ENCODE measurements around the gene CALN1.

DNA sequence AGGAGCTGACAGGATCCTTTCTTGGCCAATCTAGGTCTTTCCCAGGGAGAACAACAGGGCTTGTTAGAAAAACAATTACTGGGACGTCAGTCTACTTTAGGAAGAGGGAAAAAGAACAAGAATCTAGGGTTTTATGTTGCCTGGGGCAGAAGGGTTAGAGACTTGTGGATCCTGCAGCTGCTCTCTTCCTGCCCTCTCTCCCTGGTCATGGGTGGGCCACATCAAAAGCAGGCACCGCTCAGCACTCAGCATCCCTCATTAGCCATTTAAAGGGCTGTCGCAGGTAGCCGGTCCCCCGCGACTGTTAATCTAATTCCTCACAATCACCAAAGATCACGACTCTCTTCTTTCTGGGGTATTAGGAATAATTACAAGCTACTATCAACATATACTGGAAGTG, 631.9 kb downstream of the CALN1 start:
- TF ChIP-seq, protein P1, sequence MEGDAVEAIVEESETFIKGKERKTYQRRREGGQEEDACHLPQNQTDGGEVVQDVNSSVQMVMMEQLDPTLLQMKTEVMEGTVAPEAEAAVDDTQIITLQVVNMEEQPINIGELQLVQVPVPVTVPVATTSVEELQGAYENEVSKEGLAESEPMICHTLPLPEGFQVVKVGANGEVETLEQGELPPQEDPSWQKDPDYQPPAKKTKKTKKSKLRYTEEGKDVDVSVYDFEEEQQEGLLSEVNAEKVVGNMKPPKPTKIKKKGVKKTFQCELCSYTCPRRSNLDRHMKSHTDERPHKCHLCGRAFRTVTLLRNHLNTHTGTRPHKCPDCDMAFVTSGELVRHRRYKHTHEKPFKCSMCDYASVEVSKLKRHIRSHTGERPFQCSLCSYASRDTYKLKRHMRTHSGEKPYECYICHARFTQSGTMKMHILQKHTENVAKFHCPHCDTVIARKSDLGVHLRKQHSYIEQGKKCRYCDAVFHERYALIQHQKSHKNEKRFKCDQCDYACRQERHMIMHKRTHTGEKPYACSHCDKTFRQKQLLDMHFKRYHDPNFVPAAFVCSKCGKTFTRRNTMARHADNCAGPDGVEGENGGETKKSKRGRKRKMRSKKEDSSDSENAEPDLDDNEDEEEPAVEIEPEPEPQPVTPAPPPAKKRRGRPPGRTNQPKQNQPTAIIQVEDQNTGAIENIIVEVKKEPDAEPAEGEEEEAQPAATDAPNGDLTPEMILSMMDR (conservative IDR thresholded peaks at IDR 0.05) = no peak
- TF ChIP-seq ZFX (IDR thresholded peaks at IDR 0.05) = no peak
